ENCODE data around the gene RFX1. TPM values are rescaled to one million over a fixed set of nuclear protein-coding genes. Genes with fewer than 3 reads are reported as not detected.

RFX1 gene
- total RNA-seq, 2 donors from 2014 or later, result 11.4 to 11.9 TPM

- no peak for DNase-seq
- peak in 1 of 2 donors; percentile 21 for ATAC-seq (replicated peaks in 1 of 2)
- H3K27ac Mint-ChIP-seq, result no peak overlapping the region
- H3K4me3 Mint-ChIP-seq, result no peak overlapping the region
- peaks cover 2 to 3% of the 10 kb centered on the region in 2 donors for H3K36me3 Mint-ChIP-seq (ENCODE audit: insufficient read depth in 2 of 2)
- H3K4me1 Mint-ChIP-seq (ENCODE audit: low read depth), result no peaks in the 10 kb centered on the region
- H3K9me3 Mint-ChIP-seq, result no peaks in the 10 kb centered on the region
- H3K27me3 Mint-ChIP-seq (ENCODE audit: low read depth), result no peaks in the 10 kb centered on the region
Observed at GRCh38 chr19:13966684-13967128, 39.4 kb downstream of the RFX1 start.

- Mint-ChIP-seq H3K4me1 (ENCODE audit: low read depth) (no peaks in the 10 kb centered on the region), H3K9me3 (no peaks in the 10 kb centered on the region), H3K36me3 (ENCODE audit: insufficient read depth in 2 of 2) (peaks cover 3 to 5% of the 10 kb centered on the region in 2 donors), H3K27ac (no peak overlapping the region), H3K27me3 (ENCODE audit: low read depth) (no peaks in the 10 kb centered on the region), H3K4me3 (no peak overlapping the region)
- ATAC-seq (replicated peaks in 1 of 2) (peak in 1 of 2 donors; percentile 14), DNase-seq (no peak)
Observed at GRCh38 chr19:13965926-13966683, 40.0 kb downstream of the RFX1 start.

- H3K4me1 Mint-ChIP-seq (ENCODE audit: low read depth), result no peaks in the 10 kb centered on the region
- no peaks in the 10 kb centered on the region for H3K27me3 Mint-ChIP-seq (ENCODE audit: low read depth)
- peaks cover 3 to 5% of the 10 kb centered on the region in 2 donors for H3K36me3 Mint-ChIP-seq (ENCODE audit: insufficient read depth in 2 of 2)
- H3K4me3 Mint-ChIP-seq, result no peak overlapping the region
- H3K27ac Mint-ChIP-seq, result no peak overlapping the region
- no peak for ATAC-seq (replicated peaks in 1 of 2)
- DNase-seq, result no peak
- no peaks in the 10 kb centered on the region for H3K9me3 Mint-ChIP-seq
Observed at GRCh38 chr19:13965377-13965896, 40.7 kb downstream of the RFX1 start.

- H3K36me3 Mint-ChIP-seq (ENCODE audit: insufficient read depth in 2 of 2), result peaks cover 3 to 5% of the 10 kb centered on the region in 2 donors
- no peak overlapping the region for H3K4me3 Mint-ChIP-seq
- H3K4me1 Mint-ChIP-seq (ENCODE audit: low read depth), result no peaks in the 10 kb centered on the region
- ATAC-seq (replicated peaks in 1 of 2) (no peak), DNase-seq (no peak)
- no peak overlapping the region for H3K27ac Mint-ChIP-seq
- H3K27me3 Mint-ChIP-seq (ENCODE audit: low read depth), result no peaks in the 10 kb centered on the region
- H3K9me3 Mint-ChIP-seq, result no peaks in the 10 kb centered on the region
Observed at GRCh38 chr19:13964776-13965175, 41.3 kb downstream of the RFX1 start.

- Mint-ChIP-seq H3K4me1 (ENCODE audit: low read depth) (no peaks in the 10 kb centered on the region), H3K27me3 (ENCODE audit: low read depth) (no peaks in the 10 kb centered on the region), H3K27ac (no peak overlapping the region), H3K9me3 (no peaks in the 10 kb centered on the region), H3K4me3 (no peak overlapping the region), H3K36me3 (ENCODE audit: insufficient read depth in 2 of 2) (peaks cover 0 to 5% of the 10 kb centered on the region in 2 donors)
- no peak for ATAC-seq (replicated peaks in 1 of 2)
- DNase-seq, result no peak
Observed at GRCh38 chr19:13963603-13964105, 42.5 kb downstream of the RFX1 start.

GRCh38 chr19:13962699-13963602 lies 43.2 kb downstream of the RFX1 start:
- Mint-ChIP-seq H3K4me3 (no peak overlapping the region), H3K27ac (no peak overlapping the region), H3K36me3 (ENCODE audit: insufficient read depth in 2 of 2) (peaks cover 0 to 5% of the 10 kb centered on the region in 2 donors), H3K4me1 (ENCODE audit: low read depth) (no peaks in the 10 kb centered on the region), H3K9me3 (no peaks in the 10 kb centered on the region), H3K27me3 (ENCODE audit: low read depth) (no peaks in the 10 kb centered on the region)
- no peak for DNase-seq
- no peak for ATAC-seq (replicated peaks in 1 of 2)

GRCh38 chr19:13961826-13962698 lies 44.1 kb downstream of the RFX1 start:
- Mint-ChIP-seq H3K36me3 (ENCODE audit: insufficient read depth in 2 of 2) (peaks cover 0 to 6% of the 10 kb centered on the region in 2 donors), H3K27me3 (ENCODE audit: low read depth) (no peaks in the 10 kb centered on the region), H3K4me1 (ENCODE audit: low read depth) (no peaks in the 10 kb centered on the region), H3K9me3 (no peaks in the 10 kb centered on the region), H3K4me3 (no peak overlapping the region), H3K27ac (no peak overlapping the region)
- ATAC-seq (replicated peaks in 1 of 2), result no peak
- DNase-seq, result no peak

- Mint-ChIP-seq H3K27me3 (ENCODE audit: low read depth) (no peaks in the 10 kb centered on the region), H3K9me3 (no peaks in the 10 kb centered on the region), H3K4me3 (no peak overlapping the region), H3K36me3 (ENCODE audit: insufficient read depth in 2 of 2) (peaks cover 0 to 9% of the 10 kb centered on the region in 2 donors), H3K27ac (no peak overlapping the region), H3K4me1 (ENCODE audit: low read depth) (no peaks in the 10 kb centered on the region)
- DNase-seq, result no peak
- no peak for ATAC-seq (replicated peaks in 1 of 2)
Observed at GRCh38 chr19:13960863-13961784, 45.0 kb downstream of the RFX1 start.

GRCh38 chr19:13959962-13960862 lies 45.9 kb downstream of the RFX1 start:
- no peak for DNase-seq
- no peak overlapping the region for H3K4me3 Mint-ChIP-seq
- no peaks in the 10 kb centered on the region for H3K27me3 Mint-ChIP-seq (ENCODE audit: low read depth)
- no peaks in the 10 kb centered on the region for H3K9me3 Mint-ChIP-seq
- no peaks in the 10 kb centered on the region for H3K4me1 Mint-ChIP-seq (ENCODE audit: low read depth)
- peaks cover 0 to 12% of the 10 kb centered on the region in 2 donors for H3K36me3 Mint-ChIP-seq (ENCODE audit: insufficient read depth in 2 of 2)
- peak; percentile 11 to 33 for ATAC-seq (replicated peaks in 1 of 2)
- no peak overlapping the region for H3K27ac Mint-ChIP-seq

- Mint-ChIP-seq H3K4me1 (ENCODE audit: low read depth) (no peaks in the 10 kb centered on the region), H3K36me3 (ENCODE audit: insufficient read depth in 2 of 2) (peaks cover 0 to 14% of the 10 kb centered on the region in 2 donors), H3K27me3 (ENCODE audit: low read depth) (no peaks in the 10 kb centered on the region), H3K27ac (no peak overlapping the region), H3K9me3 (no peaks in the 10 kb centered on the region), H3K4me3 (no peak overlapping the region)
- DNase-seq (no peak), ATAC-seq (replicated peaks in 1 of 2) (no peak)
Observed at GRCh38 chr19:13959141-13959961, 46.8 kb downstream of the RFX1 start.

All from activated T-cell treated with anti-CD3 and anti-CD28 coated beads, Interleukin-2, amount 50 U/mL, for 72 hours (primary cell).